Gastrocnemius medialis (tissue), 4 donors: ENCODE results near the gene WDR5.

Experiments
- CTCF ChIP-seq, 5 experiments: fragments of 450-650 bp in 3 of 5; fragments of 200-600 bp in 2 of 5; sonication (generic) in 2 of 5; IDR thresholded peaks in 4 of 5; conservative IDR thresholded peaks in 1 of 5; 1 replicate in 4 of 5; 2 replicates in 1 of 5; pipeline ENCODE4 v1.5.1; 2016 to 2019; ENCODE audit warnings: antibody characterized with exemption in 5 of 5, mild to moderate bottlenecking in 3 of 5, moderate library complexity in 3 of 5
- POLR2A ChIP-seq, 2 donors: fragments of 450-650 bp; IDR thresholded peaks; one replicate each; pipeline ENCODE4 v1.6.1; 2017; ENCODE audit warnings: antibody characterized with exemption in 2 of 2, mild to moderate bottlenecking in 2 of 2, moderate library complexity in 2 of 2

- TF ChIP-seq CTCF (IDR thresholded peaks at IDR 0.05 in 4 of 5, conservative IDR thresholded peaks at IDR 0.05 in 1 of 5) (no peak), POLR2A (IDR thresholded peaks at IDR 0.05) (no peak)
Measured at GRCh38 chr9:134157378-134157885, 21.6 kb downstream of the WDR5 start.
